ENCODE data around the gene MACROD1.
"Not testable (repeated sequence)": the region's sequence is repeated elsewhere in the genome, so short reads cannot be mapped to it uniquely, and the experiment has no call there.

The MACROD1 gene

GRCh38 chr11:64185693-64186491 is 20.0 kb upstream of the MACROD1 start, which contains the start of gene STIP1:
Gene STIP1, plus strand, starts transcription at chr11:64186171. Its CDS starts 91 bp downstream, at chr11:64186262.
- DNase-seq (ENCODE audit: low read depth): peak; percentile 94

- no peak for DNase-seq (ENCODE audit: low read depth)
Observed at GRCh38 chr11:64185175-64185692, 19.3 kb upstream of the MACROD1 start.

DNA sequence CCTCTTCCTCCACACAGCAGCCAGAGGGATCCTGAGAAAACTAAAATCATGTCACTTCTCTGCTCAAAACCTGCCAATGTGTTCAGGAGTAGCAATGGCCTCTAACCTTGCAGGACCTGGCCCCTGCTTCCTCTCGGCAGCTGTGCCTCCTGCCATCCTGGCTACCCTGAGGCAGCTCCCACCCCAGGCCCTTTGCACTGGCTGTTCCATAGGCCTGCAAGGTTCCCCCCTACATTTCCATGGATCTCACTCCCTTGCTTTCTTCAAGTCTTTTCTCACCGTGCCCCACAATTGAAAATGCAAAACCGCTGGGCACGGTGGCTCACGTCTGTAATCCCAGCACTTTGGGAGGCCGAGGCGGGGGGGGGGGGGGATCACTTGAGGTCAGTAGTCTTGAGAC is 18.0 kb upstream of the MACROD1 start:
- no peak for DNase-seq (ENCODE audit: low read depth)

DNA sequence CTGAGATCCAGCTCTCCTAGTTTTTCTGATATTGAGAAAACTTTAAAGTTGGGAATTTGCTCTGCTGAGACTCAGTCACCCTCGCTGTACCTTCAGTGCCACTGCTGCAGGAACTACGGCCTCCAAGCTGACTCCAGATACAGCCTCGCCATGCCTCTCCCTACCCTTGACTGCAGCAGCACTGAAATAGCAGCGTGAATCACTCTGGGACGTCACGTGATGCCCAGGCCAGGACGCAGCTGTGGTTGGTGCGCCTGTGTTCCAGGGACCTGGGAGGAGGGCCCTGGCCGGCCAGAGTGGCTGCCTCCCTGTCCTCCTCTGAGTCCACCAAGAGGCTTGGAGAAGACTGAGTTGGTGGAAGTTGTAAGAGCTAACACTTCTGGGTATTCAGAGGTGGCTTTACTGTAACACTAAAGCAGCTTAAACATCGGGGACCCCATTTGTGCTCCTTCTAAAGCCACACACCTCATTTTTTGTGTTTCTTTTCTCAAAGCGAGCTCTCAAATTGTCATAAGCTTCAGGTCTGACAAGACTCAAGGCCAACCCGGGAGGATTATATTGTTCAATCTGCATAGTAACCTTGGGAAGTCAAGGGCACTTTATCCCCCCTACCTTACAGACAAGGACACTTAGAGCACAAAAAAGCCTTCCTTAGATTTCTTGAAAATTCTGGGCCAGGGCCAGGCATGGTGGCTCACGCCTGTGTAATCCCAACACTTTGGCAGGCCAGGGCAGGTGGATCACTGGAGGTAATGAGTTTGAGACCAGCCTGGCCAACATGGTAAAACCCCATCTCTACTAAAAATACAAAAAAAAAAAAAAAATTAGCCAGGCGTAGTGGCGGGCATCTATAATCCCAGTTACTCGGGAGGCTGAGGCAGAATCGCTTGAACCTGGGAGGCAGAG is 15.8 kb upstream of the MACROD1 start:
- DNase-seq (ENCODE audit: low read depth): peak; percentile 10

DNA sequence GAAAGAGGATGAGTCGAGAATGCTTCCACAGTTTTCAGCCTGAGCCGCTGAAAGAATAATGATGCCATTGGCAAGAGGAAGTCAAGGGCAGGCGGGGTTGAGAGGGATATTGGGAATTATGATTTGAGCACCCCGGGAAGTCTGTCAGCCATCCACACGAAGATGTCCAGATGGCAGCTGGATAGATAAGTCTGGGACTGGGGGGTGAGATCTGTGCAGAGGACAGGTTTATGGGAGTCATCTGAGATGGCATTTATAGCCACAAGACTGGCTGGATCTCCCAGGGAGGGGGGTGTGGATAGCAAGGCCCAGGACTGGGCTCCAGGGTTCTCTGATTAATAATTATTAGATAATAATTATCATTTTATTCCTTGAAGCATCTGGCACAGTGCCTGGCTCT is 15.0 kb upstream of the MACROD1 start:
- no peak for DNase-seq (ENCODE audit: low read depth)

- DNase-seq (ENCODE audit: low read depth): no peak
Observed at GRCh38 chr11:64178951-64179639, 13.2 kb upstream of the MACROD1 start.

- DNase-seq (ENCODE audit: low read depth): no peak
Observed at GRCh38 chr11:64178203-64178602, 12.3 kb upstream of the MACROD1 start.

- no peak for DNase-seq (ENCODE audit: low read depth)
Observed at GRCh38 chr11:64176751-64177150, 10.8 kb upstream of the MACROD1 start.

DNA sequence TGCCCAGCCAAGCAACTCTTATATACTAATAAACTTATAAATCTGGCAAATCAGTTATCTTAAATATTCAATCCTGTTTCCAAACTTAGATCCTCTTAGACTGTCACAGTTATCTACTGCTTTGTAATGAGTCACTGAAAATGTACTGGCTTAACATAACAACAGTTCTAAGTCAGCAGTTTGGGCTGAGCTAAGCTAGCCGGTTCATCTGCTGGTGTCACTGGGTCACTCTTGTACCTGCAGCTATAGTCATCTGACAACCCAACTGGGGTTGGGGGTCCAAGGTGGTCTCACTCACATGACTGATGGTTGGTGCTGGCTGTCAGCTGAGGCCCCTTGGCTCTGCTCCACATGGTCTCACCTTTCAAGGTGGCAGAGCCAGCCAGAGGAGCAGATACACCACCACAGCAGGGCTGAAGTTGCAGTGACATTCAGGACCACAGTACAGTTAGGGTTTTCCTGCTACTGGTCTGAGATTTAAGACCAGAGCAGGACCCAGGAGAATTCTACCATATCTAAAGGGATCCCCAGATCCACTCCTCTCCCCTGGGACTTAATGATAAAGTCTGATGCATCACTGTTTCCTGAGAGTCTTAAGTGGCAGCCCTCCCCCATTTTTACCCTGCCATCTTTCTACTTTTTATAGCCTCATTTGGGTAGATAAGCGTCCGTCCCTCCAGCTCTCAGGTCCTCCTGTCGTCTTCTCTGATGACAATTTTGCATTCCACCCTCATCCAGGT is 7.9 kb upstream of the MACROD1 start:
- no peak for DNase-seq (ENCODE audit: low read depth)

DNA sequence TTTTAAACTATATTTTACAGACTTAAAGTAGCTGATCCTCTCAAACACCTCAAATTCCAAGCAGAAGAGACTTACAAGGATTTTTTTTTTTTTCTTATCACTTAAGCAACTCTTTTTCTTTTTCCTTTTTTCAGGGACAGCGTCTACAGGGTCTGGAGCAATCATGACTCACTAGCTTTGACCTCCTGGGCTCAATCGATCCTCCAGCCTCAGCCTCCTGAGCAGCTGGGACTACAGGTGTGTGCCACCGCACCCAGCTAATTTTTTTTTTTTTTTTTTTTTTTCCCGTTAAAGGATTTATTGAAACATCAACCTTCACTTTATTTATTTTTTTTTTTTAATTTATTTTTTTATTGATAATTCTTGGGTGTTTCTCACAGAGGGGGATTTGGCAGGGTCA is 4.5 kb upstream of the MACROD1 start:
- DNase-seq (ENCODE audit: low read depth): no peak

DNA sequence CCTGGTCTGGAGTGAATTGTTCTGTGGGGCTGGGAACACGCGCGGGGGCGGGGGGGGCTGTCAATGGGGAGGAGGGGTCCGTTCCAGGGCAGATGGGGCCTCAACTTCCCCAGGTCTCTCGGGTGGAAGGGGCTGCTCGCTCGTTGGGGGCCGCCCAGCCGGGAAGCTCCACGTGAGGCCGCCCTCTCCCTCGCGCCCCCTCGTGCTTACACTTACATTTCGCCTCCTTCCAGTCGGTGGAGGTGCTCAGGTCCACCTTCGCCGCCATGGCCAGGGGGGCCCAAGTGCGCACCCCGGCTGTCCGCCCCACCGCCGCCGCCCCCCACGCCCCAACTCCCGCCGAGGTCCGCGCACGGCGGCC is 452 bp downstream of the MACROD1 start:
- DNase-seq (ENCODE audit: low read depth): peak; percentile 13

DNA sequence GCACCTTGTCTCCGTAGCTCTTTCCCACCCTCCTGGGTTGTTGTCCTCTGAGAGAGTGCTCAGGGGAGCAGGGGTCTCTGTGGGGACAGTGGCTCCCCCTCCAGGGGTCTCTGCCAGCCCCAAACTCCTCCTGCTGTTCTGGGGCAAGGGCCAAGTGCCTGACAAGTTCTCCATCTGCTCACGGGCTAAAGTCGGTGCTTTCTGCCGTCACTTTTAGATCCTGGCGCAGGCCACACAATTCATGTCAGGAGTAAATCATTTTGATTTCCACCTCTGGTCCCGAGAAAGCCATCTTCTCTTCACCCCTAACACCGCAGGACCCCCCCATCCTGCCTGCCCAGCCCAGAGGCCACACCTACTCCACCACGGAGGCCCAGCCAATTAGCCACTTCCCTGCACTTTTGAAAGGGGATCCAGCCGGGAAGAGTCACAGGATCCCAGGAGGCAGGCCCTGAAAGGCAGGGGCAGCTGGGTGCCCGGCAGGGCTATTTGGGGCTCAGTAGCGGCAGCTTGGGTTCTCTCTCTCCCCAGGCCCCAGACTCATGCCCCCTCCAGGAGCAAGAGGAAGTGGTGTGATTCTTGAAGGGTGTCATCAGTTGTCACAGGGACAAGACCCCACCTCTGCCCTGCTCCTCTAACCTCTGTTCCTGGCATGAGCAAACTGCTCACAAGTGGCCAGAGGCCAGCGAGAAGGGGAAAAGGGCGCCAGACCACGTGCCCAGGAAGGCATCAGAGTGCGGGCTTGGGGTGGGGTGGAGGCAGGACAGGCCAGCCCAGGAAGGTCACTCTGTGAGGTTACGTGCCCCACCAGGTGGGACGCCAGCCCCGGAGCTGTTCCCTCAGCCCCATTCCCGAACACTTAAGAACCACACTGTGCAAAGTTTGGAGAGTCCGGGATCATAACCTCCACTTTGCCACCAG is 1.3 kb downstream of the MACROD1 start:
- no peak for DNase-seq (ENCODE audit: low read depth)

- no peak for DNase-seq (ENCODE audit: low read depth)
Observed at GRCh38 chr11:64163951-64164350, 2.0 kb downstream of the MACROD1 start.

DNA sequence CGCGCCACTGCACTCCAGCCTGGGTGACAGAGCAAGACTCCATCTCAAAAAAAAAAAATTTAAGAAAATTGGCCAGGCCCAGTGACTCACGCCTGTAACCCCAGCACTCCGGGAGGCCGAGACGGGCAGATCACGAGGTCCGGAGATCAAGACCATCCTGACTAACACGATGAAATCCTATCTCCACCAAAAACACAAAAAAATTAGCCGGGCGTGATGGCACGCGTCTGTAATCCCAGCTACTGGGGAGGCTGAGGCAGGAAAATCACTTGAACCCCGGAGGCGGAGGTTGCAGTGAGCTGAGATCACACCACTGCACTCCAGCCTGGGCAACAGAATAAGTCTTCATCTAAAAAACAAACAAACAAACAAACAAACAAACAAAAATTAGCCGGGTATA is 3.1 kb downstream of the MACROD1 start:
- not testable (repeated sequence) for DNase-seq (ENCODE audit: low read depth)

DNA sequence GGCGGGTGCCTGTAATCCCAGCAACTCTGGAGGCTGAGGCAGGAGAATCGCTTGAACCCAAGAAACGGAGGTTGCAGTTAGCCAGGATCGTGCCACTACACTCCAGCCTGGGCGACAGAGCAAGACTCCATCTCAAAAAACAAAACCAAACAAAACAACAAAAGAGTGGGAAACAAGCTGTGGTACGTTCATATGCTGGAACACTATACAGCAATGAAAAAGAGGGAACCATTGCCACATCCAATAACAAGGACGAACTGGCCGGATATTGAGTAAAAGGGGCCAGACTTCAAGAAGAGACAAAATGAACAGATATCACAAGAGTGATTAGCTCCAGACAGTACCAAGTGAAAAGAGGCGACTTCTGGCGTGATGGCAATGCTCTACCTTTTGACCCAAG is 4.9 kb downstream of the MACROD1 start:
- DNase-seq (ENCODE audit: low read depth): no peak

DNA sequence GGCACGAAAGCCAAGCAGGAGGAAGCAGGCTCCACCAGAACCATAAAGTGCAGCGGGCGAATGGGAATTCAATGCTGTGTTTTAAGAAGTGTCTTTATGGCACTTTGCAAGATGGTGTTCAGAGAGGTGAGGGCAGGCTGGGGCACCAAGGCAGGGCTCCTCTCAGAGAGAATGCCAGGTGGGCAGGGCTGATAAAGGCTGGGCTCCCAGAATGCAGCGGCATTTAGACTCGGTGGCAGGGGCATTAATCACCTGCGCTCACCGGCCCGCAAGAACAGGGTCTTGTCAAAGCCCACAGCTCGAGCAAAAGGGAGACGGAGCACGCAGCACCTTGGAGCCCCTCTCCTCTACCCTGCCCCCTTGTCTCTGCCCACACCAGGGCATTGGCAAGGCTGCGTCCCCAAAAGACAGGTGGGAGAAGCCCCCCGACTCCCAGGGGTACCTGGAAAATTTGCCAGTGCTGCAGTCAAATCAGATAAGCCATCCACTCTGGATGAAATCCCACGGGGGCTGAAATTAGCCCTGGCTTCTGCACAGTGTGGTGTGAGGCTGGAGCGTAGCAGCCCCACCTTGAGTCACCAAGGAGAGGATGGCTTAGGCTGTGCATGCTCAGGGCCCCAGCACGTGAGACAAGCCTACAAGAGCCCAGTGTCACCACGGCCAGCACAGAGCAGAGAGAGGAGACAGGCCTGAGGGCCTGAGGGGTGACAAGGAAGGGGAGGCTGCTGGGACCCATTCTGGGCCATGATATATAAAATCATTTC is 8.1 kb downstream of the MACROD1 start:
- DNase-seq (ENCODE audit: low read depth): no peak

- DNase-seq (ENCODE audit: low read depth): no peak
Observed at GRCh38 chr11:64156235-64157011, 9.5 kb downstream of the MACROD1 start.

GRCh38 chr11:64153812-64154211 is 12.1 kb downstream of the MACROD1 start:
- DNase-seq (ENCODE audit: low read depth): no peak
